Dendritic cell treated with granulocyte-macrophage colony-stimulating factor and Interleukin-4, amounts not matched to agents 40 ng/mL and 50 ng/mL, for 4 days (primary cell): ENCODE results near the gene NCS1.

ENCODE experiments used
- H3K27ac Mint-ChIP-seq: one replicate; pipeline ENCODE4 v1.8.0; 2022; ENCODE audit warnings: mild to moderate bottlenecking, mixed read lengths
- H3K27me3 Mint-ChIP-seq: one replicate; pipeline ENCODE4 v1.8.0; 2022; ENCODE audit warnings: mild to moderate bottlenecking, mixed read lengths
- H3K36me3 Mint-ChIP-seq: one replicate; pipeline ENCODE4 v1.8.0; 2022; ENCODE audit warnings: low read depth, mixed read lengths
- H3K4me1 Mint-ChIP-seq: one replicate; pipeline ENCODE4 v1.8.0; 2022; ENCODE audit warnings: low read depth, mixed read lengths
- H3K4me3 Mint-ChIP-seq: one replicate; pipeline ENCODE4 v1.8.0; 2022; ENCODE audit warnings: mild to moderate bottlenecking, moderate library complexity, mixed read lengths
- H3K9me3 Mint-ChIP-seq: one replicate; pipeline ENCODE4 v1.8.0; 2022; ENCODE audit warnings: mixed read lengths
- intact Hi-C: fragments of 100-400 bp; cut with micrococcal nuclease; formaldehyde crosslinking; loops from one replicate; pipeline ENCODE4 v1.15.0; 2022

The NCS1 gene

DNA sequence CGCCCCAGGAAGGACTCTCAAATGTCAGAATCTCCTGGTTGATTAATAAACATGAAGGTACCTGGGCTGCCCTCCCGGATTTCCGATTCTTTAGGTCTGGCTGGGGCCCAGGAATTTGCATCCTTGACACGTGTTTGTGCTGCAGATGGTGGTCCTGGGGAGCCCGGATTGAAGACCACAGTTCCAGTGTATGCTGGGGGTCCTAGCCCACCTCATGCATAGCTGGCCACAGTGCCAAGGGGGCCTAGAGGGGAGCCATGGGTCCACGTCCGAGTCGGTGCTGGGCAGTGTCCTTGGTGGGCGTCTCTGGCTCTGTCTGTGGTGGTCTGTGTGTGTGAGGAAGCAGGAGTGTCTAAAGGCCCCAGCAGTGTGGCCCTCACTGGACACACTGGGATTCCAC lies 3.2 kb downstream of the NCS1 start:
- H3K36me3 Mint-ChIP-seq, result no peaks in the 10 kb centered on the region
- H3K27me3 Mint-ChIP-seq, result peaks cover 51% of the 10 kb centered on the region
- no peak overlapping the region for H3K4me3 Mint-ChIP-seq
- no peaks in the 10 kb centered on the region for H3K4me1 Mint-ChIP-seq
- no peak overlapping the region for H3K27ac Mint-ChIP-seq
- H3K9me3 Mint-ChIP-seq, result no peaks in the 10 kb centered on the region
- intact Hi-C loops, result no loop called here

DNA sequence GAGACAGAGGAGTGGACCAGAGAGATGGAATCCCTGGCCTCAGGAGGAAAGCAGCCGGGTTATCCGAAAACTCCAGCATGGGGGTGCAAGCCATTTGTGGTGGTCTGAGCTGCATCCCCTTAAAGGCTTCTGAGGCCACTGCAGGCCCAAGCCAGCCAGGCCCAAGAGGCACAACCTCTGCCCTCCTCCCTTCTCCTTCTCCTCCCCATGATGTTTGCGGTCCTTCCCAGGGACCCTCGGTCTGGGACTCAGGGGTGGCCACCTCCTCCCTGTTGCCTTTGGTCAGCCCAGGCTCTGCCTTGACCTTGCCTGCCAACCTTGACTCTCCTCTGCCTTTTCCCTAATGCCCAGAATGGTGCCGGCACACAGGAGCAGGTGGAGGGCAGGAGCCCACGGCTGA lies 4.6 kb downstream of the NCS1 start:
- H3K27ac Mint-ChIP-seq, result no peak overlapping the region
- H3K9me3 Mint-ChIP-seq, result no peaks in the 10 kb centered on the region

DNA sequence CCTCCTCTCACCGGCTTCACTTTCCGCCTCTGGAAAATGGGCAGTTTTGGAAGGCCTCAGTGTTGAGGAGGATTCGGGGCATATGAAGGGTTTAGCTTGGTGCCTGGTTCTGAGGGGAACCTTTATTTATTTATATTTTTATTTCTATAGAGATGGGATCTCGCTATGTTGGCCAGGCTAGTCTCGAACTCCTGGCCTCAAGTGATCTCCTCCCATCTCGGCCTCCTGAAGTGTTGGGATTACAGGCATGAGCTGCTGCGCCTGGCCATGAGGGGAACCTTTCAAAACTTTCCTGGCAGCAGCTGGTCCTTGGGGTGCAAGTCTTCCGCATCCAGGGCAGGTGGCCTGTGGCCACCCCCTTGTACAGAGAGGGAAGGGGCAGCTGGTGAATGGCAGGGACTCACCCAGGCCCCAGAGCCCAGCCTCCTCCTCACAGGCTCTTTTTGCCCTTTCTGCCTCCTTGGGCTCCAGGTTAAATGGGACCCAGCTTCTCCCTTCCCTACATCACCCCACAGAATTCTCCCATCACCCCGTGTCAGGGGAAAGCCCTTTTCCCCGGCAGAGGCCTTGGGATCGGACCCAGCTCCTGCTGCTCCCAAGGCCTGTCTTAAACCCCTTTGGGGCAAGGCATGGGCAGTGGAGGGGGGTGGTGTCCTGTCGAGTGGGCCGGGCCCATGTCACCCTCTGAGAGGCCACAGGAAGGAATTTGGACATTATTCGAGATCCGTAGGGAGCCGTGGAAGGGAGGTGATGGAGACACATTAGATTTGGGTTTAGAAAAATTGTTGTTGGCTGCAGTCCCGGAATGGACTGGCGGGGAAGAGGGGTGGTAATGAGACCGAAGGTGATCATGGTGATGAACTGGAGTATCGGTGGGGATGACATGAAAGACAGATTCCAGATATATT lies 5.9 kb downstream of the NCS1 start:
- Mint-ChIP-seq H3K4me3 (no peak overlapping the region), H3K36me3 (no peaks in the 10 kb centered on the region), H3K9me3 (no peaks in the 10 kb centered on the region), H3K27ac (no peak overlapping the region), H3K4me1 (no peaks in the 10 kb centered on the region), H3K27me3 (peaks cover 35% of the 10 kb centered on the region)
- intact Hi-C loops, result no loop called here

More for the DNA sequence above, 4.6 kb downstream of the NCS1 start:
- Mint-ChIP-seq H3K4me1 (no peaks in the 10 kb centered on the region), H3K4me3 (no peak overlapping the region), H3K36me3 (no peaks in the 10 kb centered on the region), H3K27me3 (peaks cover 39% of the 10 kb centered on the region)
- intact Hi-C loops, result no loop called here

DNA sequence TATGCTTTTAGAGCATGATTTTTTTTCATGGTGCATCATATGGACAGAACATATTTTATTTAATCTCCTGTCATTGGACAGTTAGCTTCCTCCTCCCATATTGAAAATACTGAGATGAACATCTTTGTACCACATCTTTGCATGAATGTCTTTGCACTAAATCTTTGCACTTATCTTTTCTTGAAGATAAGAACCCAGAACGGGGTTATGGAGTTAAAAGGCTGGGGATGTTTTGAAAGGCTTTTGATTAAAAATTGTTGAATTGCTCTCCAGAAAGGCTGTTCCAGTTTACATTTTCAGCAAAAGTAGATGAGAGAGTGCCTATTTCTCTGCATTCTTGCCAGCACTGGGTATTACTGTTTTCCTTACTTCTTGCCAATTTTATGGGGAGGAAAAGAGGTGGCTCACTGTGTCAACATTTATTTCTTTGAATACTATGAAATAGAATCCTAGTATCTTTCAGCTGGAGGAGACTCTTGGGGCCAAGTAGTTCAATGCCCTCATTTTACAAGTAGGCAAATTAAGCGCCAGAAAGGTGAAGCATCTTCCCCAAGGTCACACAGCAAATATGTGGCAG lies 7.2 kb downstream of the NCS1 start:
- H3K9me3 Mint-ChIP-seq, result no peaks in the 10 kb centered on the region
- no peak overlapping the region for H3K4me3 Mint-ChIP-seq
- intact Hi-C loops, result no loop called here
- no peaks in the 10 kb centered on the region for H3K4me1 Mint-ChIP-seq
- H3K27me3 Mint-ChIP-seq, result peaks cover 25% of the 10 kb centered on the region
- no peak overlapping the region for H3K27ac Mint-ChIP-seq
- H3K36me3 Mint-ChIP-seq, result no peaks in the 10 kb centered on the region

DNA sequence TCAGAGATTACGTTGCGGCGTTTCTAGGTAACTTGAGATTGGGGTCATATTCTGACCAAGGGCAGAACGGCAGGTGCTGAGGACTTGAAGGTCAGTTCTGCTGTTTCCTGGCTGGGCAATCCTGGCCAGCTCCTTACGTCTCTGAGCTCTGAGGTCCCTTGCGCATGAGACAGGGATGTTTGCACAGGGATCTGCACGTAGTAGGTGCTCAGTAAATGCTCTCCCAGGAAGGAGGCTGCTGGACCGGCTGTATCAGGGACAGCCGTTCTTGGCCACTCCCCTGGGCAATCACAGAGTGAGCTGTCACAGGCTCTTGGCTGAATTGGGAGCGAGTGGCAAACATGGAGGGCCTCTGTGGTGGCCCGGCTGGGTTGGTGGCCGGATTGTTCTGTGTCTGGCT lies 8.3 kb downstream of the NCS1 start:
- no peak overlapping the region for H3K27ac Mint-ChIP-seq
- H3K36me3 Mint-ChIP-seq, result no peaks in the 10 kb centered on the region
- intact Hi-C loops, result no loop called here
- H3K4me3 Mint-ChIP-seq, result no peak overlapping the region
- no peaks in the 10 kb centered on the region for H3K4me1 Mint-ChIP-seq
- no peaks in the 10 kb centered on the region for H3K9me3 Mint-ChIP-seq
- H3K27me3 Mint-ChIP-seq, result peaks cover 17% of the 10 kb centered on the region

DNA sequence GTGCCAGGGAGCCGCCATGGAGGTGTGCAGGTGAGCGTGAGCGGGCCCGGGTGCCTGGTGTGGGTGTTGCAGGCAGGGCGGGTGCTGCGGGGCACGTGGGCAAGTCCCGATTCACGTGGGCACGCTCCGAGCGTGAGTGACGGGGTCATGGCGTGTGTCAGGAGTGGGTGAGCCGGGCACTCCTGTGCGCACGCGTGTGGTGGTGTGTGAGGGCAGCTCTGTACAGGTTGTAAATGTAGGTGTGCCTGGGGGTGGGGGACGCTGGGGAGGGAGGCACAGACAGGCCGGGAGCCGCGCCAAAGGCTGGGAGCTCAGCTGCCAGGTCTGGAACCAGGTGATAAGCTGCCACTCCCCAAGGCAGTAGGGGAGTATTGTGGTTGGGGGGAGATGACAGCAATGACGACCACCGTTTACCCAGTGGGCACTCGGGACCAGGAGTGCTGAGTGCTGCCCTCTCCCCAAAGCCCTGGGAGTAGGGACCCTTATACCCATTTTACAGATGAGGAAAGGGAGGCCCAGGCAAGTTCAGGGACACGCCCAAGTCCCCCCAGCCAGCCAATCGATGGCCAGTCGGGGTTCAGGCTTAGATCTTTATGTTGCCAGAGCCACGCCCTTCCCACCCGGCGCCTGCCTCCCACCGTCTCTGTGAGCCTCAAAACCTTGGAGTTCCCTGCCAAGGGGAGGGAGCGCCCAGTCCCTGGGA lies 9.6 kb downstream of the NCS1 start:
- no peak overlapping the region for H3K4me3 Mint-ChIP-seq
- no peaks in the 10 kb centered on the region for H3K36me3 Mint-ChIP-seq
- no peaks in the 10 kb centered on the region for H3K9me3 Mint-ChIP-seq

DNA sequence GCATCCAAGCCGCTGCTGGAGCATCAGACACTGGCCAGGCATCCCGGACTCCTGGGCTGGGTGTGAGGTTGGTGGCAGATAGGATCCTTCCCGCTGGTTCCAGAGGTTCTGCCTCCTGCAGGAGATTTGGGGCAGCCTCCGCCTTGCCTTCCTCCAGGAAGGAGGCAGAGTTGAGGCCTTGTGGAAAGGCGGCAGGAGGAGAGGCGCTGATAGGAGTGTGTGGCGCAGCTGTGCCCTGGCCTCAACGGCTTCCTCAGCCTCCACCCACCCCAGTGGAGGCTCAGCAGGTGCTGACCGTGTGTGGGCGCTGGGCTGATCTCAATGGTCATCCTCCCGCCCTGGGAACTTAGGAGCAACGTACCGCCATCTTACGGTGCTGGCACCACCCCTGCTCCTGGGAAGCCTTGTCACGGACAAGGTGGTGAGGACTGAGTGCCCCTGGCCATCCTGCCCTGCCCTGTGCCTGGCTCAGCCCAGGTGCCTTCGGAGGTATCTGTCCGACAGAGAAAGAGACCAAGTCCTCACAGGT lies 10.2 kb downstream of the NCS1 start:
- Mint-ChIP-seq H3K9me3 (no peaks in the 10 kb centered on the region), H3K27me3 (peaks cover 13% of the 10 kb centered on the region), H3K4me1 (no peaks in the 10 kb centered on the region), H3K36me3 (no peaks in the 10 kb centered on the region), H3K27ac (no peak overlapping the region), H3K4me3 (no peak overlapping the region)
- intact Hi-C loops, result no loop called here

More for the DNA sequence above, 9.6 kb downstream of the NCS1 start:
- Mint-ChIP-seq H3K27me3 (peaks cover 15% of the 10 kb centered on the region), H3K4me1 (no peaks in the 10 kb centered on the region), H3K27ac (no peak overlapping the region)
- intact Hi-C loops, result no loop called here

DNA sequence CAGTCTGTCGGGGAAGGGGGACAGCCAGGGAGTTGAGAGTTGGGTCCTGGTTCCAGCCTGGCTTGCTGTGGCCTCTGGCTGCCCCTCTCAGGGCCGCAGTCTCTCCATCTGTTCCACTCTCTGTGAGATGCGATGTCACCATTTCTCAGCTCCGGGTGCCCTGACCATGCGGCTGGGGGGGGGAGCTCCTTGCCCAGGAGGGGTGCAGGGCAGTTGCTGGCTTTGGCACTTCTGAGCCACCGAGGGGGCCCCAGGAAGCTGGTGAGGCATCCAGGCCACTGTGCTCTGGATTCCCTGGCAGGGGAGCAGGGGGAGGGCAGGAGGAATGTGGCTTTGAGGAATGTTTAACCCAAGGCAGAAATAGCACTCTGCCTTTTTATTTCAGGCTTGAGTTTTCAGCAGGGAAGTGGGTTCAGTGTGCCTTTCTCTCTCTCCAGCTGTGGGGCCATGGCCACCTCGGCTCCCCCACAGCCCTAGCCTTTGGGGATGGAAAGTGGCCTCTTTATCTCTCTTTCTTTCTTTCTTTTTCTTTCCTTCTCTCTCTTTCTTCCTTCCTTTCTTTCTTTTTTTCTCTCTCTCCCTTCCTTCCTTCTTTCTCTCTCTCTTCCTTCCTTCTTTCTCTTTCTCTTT lies 11.0 kb downstream of the NCS1 start:
- Mint-ChIP-seq H3K4me1 (no peaks in the 10 kb centered on the region), H3K9me3 (no peaks in the 10 kb centered on the region), H3K27me3 (peaks cover 10% of the 10 kb centered on the region), H3K4me3 (no peak overlapping the region), H3K36me3 (no peaks in the 10 kb centered on the region), H3K27ac (no peak overlapping the region)
- intact Hi-C loops, result no loop called here

DNA sequence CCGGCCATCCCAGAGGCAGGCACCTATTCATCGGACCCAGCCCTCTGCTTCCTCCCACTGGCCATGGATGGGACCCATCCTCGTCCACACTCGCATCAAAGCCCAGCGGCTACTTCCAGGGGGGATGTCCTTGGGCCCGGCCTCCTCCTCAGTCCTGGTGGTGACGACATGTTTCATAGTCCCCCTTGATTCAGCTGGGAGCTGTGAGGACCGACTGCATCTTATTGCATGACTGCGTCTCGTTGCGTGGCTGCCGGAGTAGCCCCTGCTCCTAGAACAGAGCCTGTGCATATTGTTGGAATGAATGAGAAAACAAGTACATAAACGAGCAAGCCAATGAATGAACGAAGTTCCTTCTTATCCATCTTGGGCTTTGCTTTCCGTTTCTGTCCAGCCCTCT lies 12.8 kb downstream of the NCS1 start:
- H3K9me3 Mint-ChIP-seq, result no peaks in the 10 kb centered on the region
- peaks cover 5% of the 10 kb centered on the region for H3K4me1 Mint-ChIP-seq
- peaks cover 5% of the 10 kb centered on the region for H3K27me3 Mint-ChIP-seq
- H3K27ac Mint-ChIP-seq, result no peak overlapping the region
- H3K4me3 Mint-ChIP-seq, result no peak overlapping the region
- H3K36me3 Mint-ChIP-seq, result no peaks in the 10 kb centered on the region
- intact Hi-C loops, result no loop called here

DNA sequence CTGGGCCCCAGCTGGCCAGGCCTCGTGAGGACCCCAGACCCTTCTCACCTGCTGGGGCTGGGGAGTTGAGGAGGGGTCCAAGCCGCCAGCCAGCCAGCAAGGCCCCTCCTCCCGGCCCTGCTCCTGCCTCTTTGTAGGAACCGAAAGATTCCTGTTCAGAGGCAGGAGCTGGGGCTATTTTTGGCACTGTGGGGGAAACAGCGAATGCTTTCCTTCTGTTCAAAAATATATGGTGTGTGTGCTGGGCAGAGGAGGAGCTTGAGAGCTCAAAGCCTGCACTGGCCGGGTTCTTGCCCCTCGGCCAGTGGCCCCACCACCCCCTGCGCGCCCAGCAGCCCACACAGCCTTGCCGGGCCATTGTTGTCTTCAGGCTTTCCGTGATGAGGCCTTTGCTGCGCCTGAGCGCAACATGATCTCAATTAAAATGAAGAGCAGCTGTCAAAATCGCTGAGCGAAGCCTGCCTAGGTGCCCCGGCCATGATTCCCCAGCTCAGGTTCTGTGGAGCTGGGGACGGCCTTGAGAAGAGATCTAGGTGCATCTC lies 13.4 kb downstream of the NCS1 start:
- Mint-ChIP-seq H3K36me3 (no peaks in the 10 kb centered on the region), H3K27me3 (peaks cover 4% of the 10 kb centered on the region), H3K4me1 (peaks cover 5% of the 10 kb centered on the region), H3K4me3 (no peak overlapping the region), H3K9me3 (no peaks in the 10 kb centered on the region), H3K27ac (no peak overlapping the region)
- intact Hi-C loops, result no loop called here

DNA sequence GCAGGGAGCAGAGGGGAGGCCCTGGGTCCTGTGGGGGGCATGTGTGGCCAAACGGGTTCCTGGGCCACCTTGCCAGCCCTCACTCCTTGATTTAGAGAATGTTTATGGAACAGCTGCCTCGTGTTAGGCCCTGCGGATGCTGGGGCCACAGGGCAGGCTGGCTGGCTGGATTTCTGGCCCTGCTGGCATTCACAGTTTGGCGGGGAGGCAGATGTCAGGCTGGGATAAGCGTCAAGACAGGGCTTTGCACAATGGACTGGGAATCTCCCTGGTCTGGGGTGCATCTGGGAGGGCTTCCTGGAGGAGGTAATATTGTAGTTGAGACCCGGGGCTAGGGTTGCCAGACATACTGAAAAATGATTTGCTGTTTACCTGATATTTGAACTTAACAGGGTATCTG lies 13.8 kb downstream of the NCS1 start:
- peaks cover 2% of the 10 kb centered on the region for H3K27me3 Mint-ChIP-seq
- peaks cover 5% of the 10 kb centered on the region for H3K4me1 Mint-ChIP-seq
- intact Hi-C loops, result no loop called here
- H3K4me3 Mint-ChIP-seq, result no peak overlapping the region
- no peaks in the 10 kb centered on the region for H3K9me3 Mint-ChIP-seq
- H3K27ac Mint-ChIP-seq, result no peak overlapping the region
- H3K36me3 Mint-ChIP-seq, result no peaks in the 10 kb centered on the region

DNA sequence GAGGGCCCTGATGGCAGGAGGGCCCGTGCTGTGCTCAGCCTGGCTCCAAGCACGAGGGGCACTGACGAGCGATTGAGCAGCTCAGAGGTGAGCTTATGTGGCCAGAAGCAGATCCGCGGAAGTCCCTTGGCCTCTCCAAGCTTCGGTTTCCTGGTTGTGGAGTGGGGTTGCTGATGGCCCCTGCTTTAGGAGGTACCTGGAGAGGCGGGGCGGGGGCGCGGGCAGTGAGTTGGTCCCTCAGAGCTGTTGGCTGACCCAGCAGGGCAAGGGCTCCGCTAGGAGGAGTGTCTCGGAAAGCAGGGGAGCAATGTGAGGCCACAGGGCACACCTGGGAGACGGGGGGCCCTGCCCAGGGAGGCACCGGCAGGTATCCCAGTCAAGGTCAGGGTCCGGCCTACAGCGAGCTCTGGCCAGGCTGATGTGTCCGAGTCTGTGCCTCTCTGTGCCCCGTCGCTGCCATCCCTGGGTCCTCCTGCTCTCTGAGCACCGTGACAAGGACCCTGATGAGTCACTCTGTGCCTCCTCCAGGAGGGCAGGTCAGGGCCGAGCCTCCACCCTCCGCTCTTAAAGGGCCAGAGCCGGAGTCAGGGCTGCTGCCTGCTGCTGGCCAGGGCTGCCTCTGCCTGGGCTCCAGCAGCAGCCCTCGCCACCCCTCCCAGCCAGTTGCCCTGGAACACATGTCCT lies 14.8 kb downstream of the NCS1 start:
- H3K27me3 Mint-ChIP-seq, result peaks cover 2% of the 10 kb centered on the region
- no peaks in the 10 kb centered on the region for H3K9me3 Mint-ChIP-seq
- intact Hi-C loops, result no loop called here
- no peak overlapping the region for H3K27ac Mint-ChIP-seq
- no peaks in the 10 kb centered on the region for H3K36me3 Mint-ChIP-seq
- H3K4me3 Mint-ChIP-seq, result no peak overlapping the region
- H3K4me1 Mint-ChIP-seq, result peaks cover 5% of the 10 kb centered on the region

DNA sequence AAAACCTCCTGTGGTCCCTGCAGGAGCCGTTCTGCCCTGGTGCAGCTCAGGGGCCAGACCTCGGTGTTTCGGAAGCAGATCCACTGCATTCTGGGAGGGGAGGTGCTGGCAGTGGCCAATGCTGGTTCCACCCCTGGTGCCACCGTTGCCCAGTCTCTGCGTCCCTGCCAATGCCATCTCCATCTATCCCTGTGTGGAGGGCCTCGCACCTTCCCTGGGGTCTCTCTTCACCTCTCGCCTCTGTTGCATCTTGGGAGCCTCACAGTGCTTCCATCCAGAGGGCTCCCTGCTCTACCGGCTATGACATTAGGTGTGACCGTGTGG lies 15.3 kb downstream of the NCS1 start:
- H3K27me3 Mint-ChIP-seq, result peaks cover 2% of the 10 kb centered on the region
- no peaks in the 10 kb centered on the region for H3K36me3 Mint-ChIP-seq
- H3K4me1 Mint-ChIP-seq, result peaks cover 5% of the 10 kb centered on the region
- intact Hi-C loops, result no loop called here
- H3K9me3 Mint-ChIP-seq, result no peaks in the 10 kb centered on the region
- H3K27ac Mint-ChIP-seq, result no peak overlapping the region
- H3K4me3 Mint-ChIP-seq, result no peak overlapping the region
